ENCODE results near the gene ERBIN. TPM values are rescaled to one million over a fixed set of nuclear protein-coding genes. Genes with fewer than 3 reads are reported as not detected.

Gene ERBIN
- total and polyA plus RNA-seq, 9 of the 15 experiments (the other 6 are each of a cell fraction or from before 2014, with no cell fraction given) = 11.9 to 72.8 (median 41.7) TPM

- TF ChIP-seq SRSF3 (IDR thresholded peaks at IDR 0.05; ENCODE audit: insufficient read depth, low read length) (no peak; the same call in 1 of the 2 replicates), ASH1L (IDR thresholded peaks at IDR 0.05; ENCODE audit: borderline replicate concordance, low read depth, partially characterized antibody) (no peak), DIDO1 (tag; IDR thresholded peaks at IDR 0.05; ENCODE audit: low read depth) (no peak), ZBTB12 (CRISPR knock-in tag; IDR thresholded peaks at IDR 0.05) (no peak), HINFP (tag; conservative IDR thresholded peaks at IDR 0.05; ENCODE audit: low read depth) (no peak), HES1 (IDR thresholded peaks at IDR 0.05; ENCODE audit: low read depth) (no peak), RBM22 (IDR thresholded peaks at IDR 0.05; ENCODE audit: low read depth, low read length, poor library complexity, severe bottlenecking) (no peak), RFX5 (IDR thresholded peaks at IDR 0.05; ENCODE audit: low read depth, low read length) (no peak), TBL1XR1 (IDR thresholded peaks at IDR 0.05; ENCODE audit: low read length in 2 of 2) (no peak), CREB1 (IDR thresholded peaks at IDR 0.05) (no peak), CREB1 (CRISPR knock-in tag; IDR thresholded peaks at IDR 0.05) (no peak; the same call in 1 of the 2 replicates), ZNF12 (CRISPR knock-in tag; IDR thresholded peaks at IDR 0.05) (no peak; the same call in 1 of the 2 replicates), FOSL1 (tag; conservative IDR thresholded peaks at IDR 0.05) (peak; percentile 6; the same call in 1 of the 2 replicates), ZNF143 (CRISPR knock-in tag; IDR thresholded peaks at IDR 0.05) (no peak), ZFP91 (CRISPR knock-in tag; IDR thresholded peaks at IDR 0.05) (0 out of 2 replicates have a peak, but pooled peaks have one; percentile 34), ZNF436 (CRISPR knock-in tag; IDR thresholded peaks at IDR 0.05) (no peak), ZNF282 (CRISPR knock-in tag; IDR thresholded peaks at IDR 0.05) (no peak), ATF3 (IDR thresholded peaks at IDR 0.05) (no peak), ATF3 (CRISPR knock-in tag; conservative IDR thresholded peaks at IDR 0.05) (no peak), KLF6 (CRISPR knock-in tag; IDR thresholded peaks at IDR 0.05; ENCODE audit: borderline replicate concordance) (no peak), OTX1 (CRISPR knock-in tag; IDR thresholded peaks at IDR 0.05) (0 out of 2 replicates have a peak, but pooled peaks have one; percentile 72)
These were observed 637 bp upstream of the ERBIN start (continued) for GRCh38 chr5:65925601-65926275.

Data from K562 (cell line).